Islet precursor cell (in vitro differentiated cells): ENCODE measurements around the gene PLA2G2F.

Source experiments
- DNase-seq: peaks from one replicate; pipeline ENCODE4 v3.0.0-alpha.2; 2018

PLA2G2F gene

GRCh38 chr1:20192364-20192763 is 53.2 kb downstream of the PLA2G2F start:
- no peak for DNase-seq

GRCh38 chr1:20192871-20193411 is 53.8 kb downstream of the PLA2G2F start:
- no peak for DNase-seq

GRCh38 chr1:20194224-20194623 is 55.1 kb downstream of the PLA2G2F start:
- no peak for DNase-seq

- DNase-seq, result peak; percentile 85
Measured at GRCh38 chr1:20194757-20195461, 55.8 kb downstream of the PLA2G2F start.

- no peak for DNase-seq
Measured at GRCh38 chr1:20195462-20195780, 56.3 kb downstream of the PLA2G2F start.

GRCh38 chr1:20197329-20197791 is 58.2 kb downstream of the PLA2G2F start:
- DNase-seq, result no peak

GRCh38 chr1:20198296-20198695 is 59.2 kb downstream of the PLA2G2F start:
- DNase-seq, result no peak

- no peak for DNase-seq
Measured at GRCh38 chr1:20198918-20199317, 59.8 kb downstream of the PLA2G2F start.

GRCh38 chr1:20199403-20199802 is 60.3 kb downstream of the PLA2G2F start:
- DNase-seq, result no peak

- DNase-seq, result no peak
Measured at GRCh38 chr1:20199840-20200239, 60.7 kb downstream of the PLA2G2F start.
